NCI-H526 treated with DMSO at 0.1 percent for 48 hours (cell line): Measurements from ENCODE around the gene SCYL3.
"Not testable (repeated sequence)": the region's sequence is repeated elsewhere in the genome, so short reads cannot be mapped to it uniquely, and the experiment has no call there.

Experiments used
- DNase-seq: peaks from one replicate; lab custom pipeline; 2025; lab: John Stamatoyannopoulos, UW

SCYL3 gene

GRCh38 chr1:169814265-169814664 lies 79.4 kb downstream of the SCYL3 start:
- no peak for DNase-seq

GRCh38 chr1:169812131-169812530 lies 81.6 kb downstream of the SCYL3 start:
- no peak for DNase-seq

- not testable (repeated sequence) for DNase-seq
Observed at GRCh38 chr1:169811418-169812035, 82.2 kb downstream of the SCYL3 start.

- peak; percentile 57 for DNase-seq
Observed at GRCh38 chr1:169809370-169810095, 84.2 kb downstream of the SCYL3 start.

GRCh38 chr1:169804941-169805340 lies 88.8 kb downstream of the SCYL3 start:
- no peak for DNase-seq

GRCh38 chr1:169802888-169803287 lies 90.8 kb downstream of the SCYL3 start:
- no peak for DNase-seq
